ENCODE data around the gene GJA1. TPM values are rescaled to one million over a fixed set of nuclear protein-coding genes. Genes with fewer than 3 reads are reported as not detected.

The GJA1 gene
- total and polyA plus RNA-seq, 4 experiments from 2014 or later, result not detected

DNA sequence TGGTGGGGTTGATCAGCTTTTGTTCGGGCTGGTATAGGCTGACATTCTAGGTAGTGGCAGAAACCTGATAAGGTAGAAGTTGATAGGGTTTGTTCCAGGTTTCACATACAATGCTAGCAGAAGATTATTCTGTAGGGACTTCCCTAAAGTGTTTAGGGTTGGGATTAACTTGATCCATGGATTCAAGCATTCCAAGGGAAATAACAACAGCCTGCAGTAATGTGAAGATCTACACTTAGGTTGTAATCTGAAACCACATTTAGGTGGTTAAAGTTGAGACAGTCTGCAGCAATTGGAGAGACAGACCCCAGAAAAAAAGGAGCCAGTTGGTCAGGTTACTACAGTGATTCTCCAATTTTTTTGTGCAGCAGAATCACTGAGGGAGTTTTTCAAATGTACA lies 56.1 kb downstream of the GJA1 start:
- Mint-ChIP-seq H3K4me1 (no peaks in the 10 kb centered on the region), H3K27me3 (no peaks in the 10 kb centered on the region), H3K36me3 (no peaks in the 10 kb centered on the region), H3K4me3 (no peak overlapping the region), H3K9me3 (peaks cover 0 to 2% (median 0%) of the 10 kb centered on the region in 8 donors), H3K27ac (no peak overlapping the region)
- Histone ChIP-seq H3K27me3 (ENCODE audit: insufficient read depth, low read length) (no peaks in the 10 kb centered on the region), H3K36me3 (ENCODE audit: insufficient read depth, low read length) (no peaks in the 10 kb centered on the region), H3K4me3 (ENCODE audit: low read length in 2 of 2) (no peak overlapping the region), H3K4me1 (ENCODE audit: insufficient read depth, low read length) (no peaks in the 10 kb centered on the region), H3K9me3 (ENCODE audit: control insufficient read depth in 1 of 2, low read length in 2 of 2) (no peaks in the 10 kb centered on the region), H3K27ac (ENCODE audit: low read depth, low read length) (no peak overlapping the region)
- intact Hi-C loops (cut with micrococcal nuclease), result no loop called here
- ChIA-PET CTCF (ENCODE audit: partially characterized antibody) (no interaction called here), POLR2A (ENCODE audit: partially characterized antibody) (no interaction called here)
- DNase-seq, result no peak

DNA sequence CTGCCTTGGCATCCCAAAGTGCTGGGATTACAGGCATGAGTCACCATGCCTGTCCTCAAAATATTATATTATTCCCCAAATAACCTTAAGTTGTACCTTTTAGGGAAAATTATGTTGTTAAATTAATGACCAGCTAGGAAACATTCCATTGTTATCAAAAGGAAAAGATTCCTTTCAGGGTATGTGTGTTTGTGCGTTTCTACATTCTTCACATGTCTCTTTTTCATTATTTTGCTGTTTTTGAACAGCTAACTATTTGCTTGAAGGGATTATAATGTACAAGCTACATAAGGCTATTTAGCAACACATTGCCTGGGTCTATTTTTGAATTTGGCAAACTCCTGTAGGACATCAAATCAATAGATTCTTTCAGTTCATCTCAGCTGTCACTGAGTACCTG lies 57.1 kb downstream of the GJA1 start:
- POLR2A ChIA-PET (ENCODE audit: partially characterized antibody), result no interaction called here
- no peak overlapping the region for H3K27ac ChIP-seq (ENCODE audit: low read depth, low read length)
- no peaks in the 10 kb centered on the region for H3K4me1 Mint-ChIP-seq
- intact Hi-C loops (cut with micrococcal nuclease), result no loop called here
- no peak overlapping the region for H3K27ac Mint-ChIP-seq
- CTCF ChIA-PET (ENCODE audit: partially characterized antibody), result no interaction called here
- H3K4me3 ChIP-seq (ENCODE audit: low read length in 2 of 2), result no peak overlapping the region
- no peaks in the 10 kb centered on the region for H3K36me3 ChIP-seq (ENCODE audit: insufficient read depth, low read length)
- no peaks in the 10 kb centered on the region for H3K4me1 ChIP-seq (ENCODE audit: insufficient read depth, low read length)
- H3K9me3 Mint-ChIP-seq, result peaks cover 0 to 2% (median 0%) of the 10 kb centered on the region in 8 donors
- no peaks in the 10 kb centered on the region for H3K27me3 ChIP-seq (ENCODE audit: insufficient read depth, low read length)
- H3K4me3 Mint-ChIP-seq, result no peak overlapping the region
- DNase-seq, result no peak
- H3K9me3 ChIP-seq (ENCODE audit: control insufficient read depth in 1 of 2, low read length in 2 of 2), result no peaks in the 10 kb centered on the region
- H3K27me3 Mint-ChIP-seq, result no peaks in the 10 kb centered on the region
- no peaks in the 10 kb centered on the region for H3K36me3 Mint-ChIP-seq

GRCh38 chr6:121497970-121498375 lies 62.5 kb downstream of the GJA1 start:
- Histone ChIP-seq H3K27ac (ENCODE audit: low read depth, low read length) (no peak overlapping the region), H3K9me3 (ENCODE audit: control insufficient read depth in 1 of 2, low read length in 2 of 2) (no peaks in the 10 kb centered on the region), H3K36me3 (ENCODE audit: insufficient read depth, low read length) (no peaks in the 10 kb centered on the region), H3K4me1 (ENCODE audit: insufficient read depth, low read length) (no peaks in the 10 kb centered on the region), H3K4me3 (ENCODE audit: low read length in 2 of 2) (no peak overlapping the region), H3K27me3 (ENCODE audit: insufficient read depth, low read length) (no peaks in the 10 kb centered on the region)
- no peak for DNase-seq
- H3K4me1 Mint-ChIP-seq, result no peaks in the 10 kb centered on the region
- ChIA-PET POLR2A (ENCODE audit: partially characterized antibody) (no interaction called here), CTCF (ENCODE audit: partially characterized antibody) (no interaction called here)
- H3K4me3 Mint-ChIP-seq, result no peak overlapping the region
- intact Hi-C loops (cut with micrococcal nuclease), result no loop called here
- H3K9me3 Mint-ChIP-seq, result peaks cover 0 to 3% (median 0%) of the 10 kb centered on the region in 8 donors
- H3K36me3 Mint-ChIP-seq, result no peaks in the 10 kb centered on the region
- H3K27ac Mint-ChIP-seq, result no peak overlapping the region
- H3K27me3 Mint-ChIP-seq, result peaks cover 0 to 1% of the 10 kb centered on the region in 2 donors

GRCh38 chr6:121498481-121499276 lies 63.2 kb downstream of the GJA1 start:
- Mint-ChIP-seq H3K36me3 (no peaks in the 10 kb centered on the region), H3K4me1 (no peaks in the 10 kb centered on the region), H3K27ac (no peak overlapping the region), H3K4me3 (no peak overlapping the region), H3K27me3 (peaks cover 0 to 1% of the 10 kb centered on the region in 2 donors), H3K9me3 (peaks cover 0 to 3% (median 0%) of the 10 kb centered on the region in 8 donors)
- no peaks in the 10 kb centered on the region for H3K4me1 ChIP-seq (ENCODE audit: insufficient read depth, low read length)
- H3K9me3 ChIP-seq (ENCODE audit: control insufficient read depth in 1 of 2, low read length in 2 of 2), result no peaks in the 10 kb centered on the region
- DNase-seq, result no peak
- no peak overlapping the region for H3K27ac ChIP-seq (ENCODE audit: low read depth, low read length)
- ChIA-PET CTCF (ENCODE audit: partially characterized antibody) (no interaction called here), POLR2A (ENCODE audit: partially characterized antibody) (no interaction called here)
- H3K4me3 ChIP-seq (ENCODE audit: low read length in 2 of 2), result no peak overlapping the region
- intact Hi-C loops (cut with micrococcal nuclease), result no loop called here
- no peaks in the 10 kb centered on the region for H3K27me3 ChIP-seq (ENCODE audit: insufficient read depth, low read length)
- H3K36me3 ChIP-seq (ENCODE audit: insufficient read depth, low read length), result no peaks in the 10 kb centered on the region

Other genes starting within 250 kb of the GJA1 start
- gene TBC1D32, start 101.2 kb upstream of the GJA1 start, total RNA-seq, result 10 to 100 TPM; 11.2 to 13.2 TPM
- 1 to 10 TPM in 1 of 2 donors, not detected in 1; 5.5 TPM for gene TBC1D32, start 101.2 kb upstream of the GJA1 start, polyA plus RNA-seq

All from CD4-positive, alpha-beta memory T cell (primary cell).